ENCODE measurements around the gene TRIM5.

The TRIM5 gene

GRCh38 chr11:5621580-5621979, 63.3 kb downstream of the TRIM5 start:
- DNase-seq, result no peak

GRCh38 chr11:5620651-5621521, 64.0 kb downstream of the TRIM5 start:
- DNase-seq, result no peak

- DNase-seq, result no peak
These were observed 66.1 kb downstream of the TRIM5 start for GRCh38 chr11:5618807-5619206.

Measured in activated gamma-delta T cell (primary cell).